Measurements from ENCODE around the gene PXDN.

Gene PXDN

GRCh38 chr2:1659951-1660565 is 84.3 kb downstream of the PXDN start:
- H3K27me3 ChIP-seq (replicated peaks in 2 of 5; ENCODE audit: control insufficient read depth in 4 of 5, insufficient read depth in 5 of 5, low read length in 4 of 5), result no peaks in the 10 kb centered on the region
- no peaks in the 10 kb centered on the region for H3K4me1 ChIP-seq (ENCODE audit: control extremely low read depth in 1 of 4, control insufficient read depth in 4 of 4, insufficient read depth in 4 of 4, low read length in 3 of 4)
- no peak for DNase-seq
- ChIA-PET CTCF (no interaction called here), POLR2A (no interaction called here)
- no peak overlapping the region for H3K27ac ChIP-seq (ENCODE audit: insufficient read depth in 1 of 2, low read depth in 1 of 2, low read length in 2 of 2, poor library complexity in 1 of 2, severe bottlenecking in 2 of 2)
- peaks cover 3 to 38% (median 22%) of the 10 kb centered on the region in 4 experiments for H3K36me3 ChIP-seq (ENCODE audit: control insufficient read depth in 4 of 4, insufficient read depth in 4 of 4, low read length in 3 of 4)
- WGBS (ENCODE audit: insufficient coverage), result 95% methylated on average over 15 of the region's 16 CpGs
- H3K4me3 ChIP-seq (ENCODE audit: control insufficient read depth in 1 of 7, extremely low read depth in 1 of 7, insufficient read depth in 4 of 7, low read depth in 2 of 7, low read length in 6 of 7), result no peak overlapping the region
- H3K9me3 ChIP-seq (ENCODE audit: control extremely low read depth in 1 of 5, control insufficient read depth in 4 of 5, insufficient read depth in 2 of 5, low read depth in 1 of 5, low read length in 4 of 5), result no peaks in the 10 kb centered on the region

GRCh38 chr2:1658394-1659151 is 85.7 kb downstream of the PXDN start:
- Histone ChIP-seq H3K4me1 (ENCODE audit: control extremely low read depth in 1 of 4, control insufficient read depth in 4 of 4, insufficient read depth in 4 of 4, low read length in 3 of 4) (no peaks in the 10 kb centered on the region), H3K4me3 (ENCODE audit: control insufficient read depth in 1 of 7, extremely low read depth in 1 of 7, insufficient read depth in 4 of 7, low read depth in 2 of 7, low read length in 6 of 7) (no peak overlapping the region), H3K27me3 (replicated peaks in 2 of 5; ENCODE audit: control insufficient read depth in 4 of 5, insufficient read depth in 5 of 5, low read length in 4 of 5) (no peaks in the 10 kb centered on the region), H3K36me3 (ENCODE audit: control insufficient read depth in 4 of 4, insufficient read depth in 4 of 4, low read length in 3 of 4) (peaks cover 0 to 26% (median 15%) of the 10 kb centered on the region in 4 experiments), H3K9me3 (ENCODE audit: control extremely low read depth in 1 of 5, control insufficient read depth in 4 of 5, insufficient read depth in 2 of 5, low read depth in 1 of 5, low read length in 4 of 5) (no peaks in the 10 kb centered on the region), H3K27ac (ENCODE audit: insufficient read depth in 1 of 2, low read depth in 1 of 2, low read length in 2 of 2, poor library complexity in 1 of 2, severe bottlenecking in 2 of 2) (no peak overlapping the region)
- POLR2A ChIA-PET, result no interaction called here
- CTCF ChIA-PET, result interaction anchor here (0.6 to 0.7 kb wide), 2 partner anchors 31 to 70 kb away, joined by 3 read pairs; no protein-coding TSS in a partner anchor
- DNase-seq, result no peak
- WGBS (ENCODE audit: insufficient coverage), result 98% methylated on average over 14 of the region's 26 CpGs

- Histone ChIP-seq H3K9me3 (ENCODE audit: control extremely low read depth in 1 of 5, control insufficient read depth in 4 of 5, insufficient read depth in 2 of 5, low read depth in 1 of 5, low read length in 4 of 5) (no peaks in the 10 kb centered on the region), H3K36me3 (ENCODE audit: control insufficient read depth in 4 of 4, insufficient read depth in 4 of 4, low read length in 3 of 4) (peaks cover under 1 to 30% (median 18%) of the 10 kb centered on the region in 4 experiments), H3K4me3 (ENCODE audit: control insufficient read depth in 1 of 7, extremely low read depth in 1 of 7, insufficient read depth in 4 of 7, low read depth in 2 of 7, low read length in 6 of 7) (no peak overlapping the region), H3K4me1 (ENCODE audit: control extremely low read depth in 1 of 4, control insufficient read depth in 4 of 4, insufficient read depth in 4 of 4, low read length in 3 of 4) (no peaks in the 10 kb centered on the region), H3K27me3 (replicated peaks in 2 of 5; ENCODE audit: control insufficient read depth in 4 of 5, insufficient read depth in 5 of 5, low read length in 4 of 5) (no peaks in the 10 kb centered on the region), H3K27ac (ENCODE audit: insufficient read depth in 1 of 2, low read depth in 1 of 2, low read length in 2 of 2, poor library complexity in 1 of 2, severe bottlenecking in 2 of 2) (no peak overlapping the region)
- ChIA-PET CTCF (interaction anchor here (0.7 kb wide), 1 partner anchor 29 kb away, joined by 3 read pairs; no protein-coding TSS in a partner anchor), POLR2A (no interaction called here)
- DNase-seq, result no peak
- 88% methylated on average over 5 of the region's 7 CpGs for WGBS (ENCODE audit: insufficient coverage)
Observed at GRCh38 chr2:1656961-1657841, 87.1 kb downstream of the PXDN start.

- POLR2A ChIA-PET, result no interaction called here
- no peak for DNase-seq
- Histone ChIP-seq H3K4me1 (ENCODE audit: control extremely low read depth in 1 of 4, control insufficient read depth in 4 of 4, insufficient read depth in 4 of 4, low read length in 3 of 4) (no peaks in the 10 kb centered on the region), H3K27me3 (replicated peaks in 2 of 5; ENCODE audit: control insufficient read depth in 4 of 5, insufficient read depth in 5 of 5, low read length in 4 of 5) (no peaks in the 10 kb centered on the region), H3K27ac (ENCODE audit: insufficient read depth in 1 of 2, low read depth in 1 of 2, low read length in 2 of 2, poor library complexity in 1 of 2, severe bottlenecking in 2 of 2) (no peak overlapping the region), H3K36me3 (ENCODE audit: control insufficient read depth in 4 of 4, insufficient read depth in 4 of 4, low read length in 3 of 4) (peaks cover 2 to 37% (median 20%) of the 10 kb centered on the region in 4 experiments), H3K4me3 (ENCODE audit: control insufficient read depth in 1 of 7, extremely low read depth in 1 of 7, insufficient read depth in 4 of 7, low read depth in 2 of 7, low read length in 6 of 7) (no peak overlapping the region), H3K9me3 (ENCODE audit: control extremely low read depth in 1 of 5, control insufficient read depth in 4 of 5, insufficient read depth in 2 of 5, low read depth in 1 of 5, low read length in 4 of 5) (no peaks in the 10 kb centered on the region)
- 93% methylated on average over 6 of the region's 6 CpGs for WGBS (ENCODE audit: insufficient coverage)
- CTCF ChIA-PET, result no interaction called here
Observed at GRCh38 chr2:1656326-1656960, 87.9 kb downstream of the PXDN start.

- no peak overlapping the region for H3K4me3 ChIP-seq (ENCODE audit: control insufficient read depth in 1 of 7, extremely low read depth in 1 of 7, insufficient read depth in 4 of 7, low read depth in 2 of 7, low read length in 6 of 7)
- DNase-seq, result no peak
- no peaks in the 10 kb centered on the region for H3K4me1 ChIP-seq (ENCODE audit: control extremely low read depth in 1 of 4, control insufficient read depth in 4 of 4, insufficient read depth in 4 of 4, low read length in 3 of 4)
- no peaks in the 10 kb centered on the region for H3K9me3 ChIP-seq (ENCODE audit: control extremely low read depth in 1 of 5, control insufficient read depth in 4 of 5, insufficient read depth in 2 of 5, low read depth in 1 of 5, low read length in 4 of 5)
- no peaks in the 10 kb centered on the region for H3K27me3 ChIP-seq (replicated peaks in 2 of 5; ENCODE audit: control insufficient read depth in 4 of 5, insufficient read depth in 5 of 5, low read length in 4 of 5)
- H3K36me3 ChIP-seq (ENCODE audit: control insufficient read depth in 4 of 4, insufficient read depth in 4 of 4, low read length in 3 of 4), result peaks cover 2 to 30% (median 15%) of the 10 kb centered on the region in 4 experiments
- no peak overlapping the region for H3K27ac ChIP-seq (ENCODE audit: insufficient read depth in 1 of 2, low read depth in 1 of 2, low read length in 2 of 2, poor library complexity in 1 of 2, severe bottlenecking in 2 of 2)
- POLR2A ChIA-PET, result no interaction called here
- CTCF ChIA-PET, result no interaction called here
- 100% methylated on average over 2 of the region's 3 CpGs for WGBS (ENCODE audit: insufficient coverage)
Observed at GRCh38 chr2:1655461-1655860, 88.9 kb downstream of the PXDN start.

GRCh38 chr2:1654696-1655374 is 89.5 kb downstream of the PXDN start:
- Histone ChIP-seq H3K36me3 (ENCODE audit: control insufficient read depth in 4 of 4, insufficient read depth in 4 of 4, low read length in 3 of 4) (peaks cover 2 to 30% (median 18%) of the 10 kb centered on the region in 4 experiments), H3K9me3 (ENCODE audit: control extremely low read depth in 1 of 5, control insufficient read depth in 4 of 5, insufficient read depth in 2 of 5, low read depth in 1 of 5, low read length in 4 of 5) (no peaks in the 10 kb centered on the region), H3K4me3 (ENCODE audit: control insufficient read depth in 1 of 7, extremely low read depth in 1 of 7, insufficient read depth in 4 of 7, low read depth in 2 of 7, low read length in 6 of 7) (no peak overlapping the region), H3K27me3 (replicated peaks in 2 of 5; ENCODE audit: control insufficient read depth in 4 of 5, insufficient read depth in 5 of 5, low read length in 4 of 5) (no peaks in the 10 kb centered on the region), H3K4me1 (ENCODE audit: control extremely low read depth in 1 of 4, control insufficient read depth in 4 of 4, insufficient read depth in 4 of 4, low read length in 3 of 4) (no peaks in the 10 kb centered on the region), H3K27ac (ENCODE audit: insufficient read depth in 1 of 2, low read depth in 1 of 2, low read length in 2 of 2, poor library complexity in 1 of 2, severe bottlenecking in 2 of 2) (no peak overlapping the region)
- CTCF ChIA-PET, result no interaction called here
- DNase-seq, result no peak
- POLR2A ChIA-PET, result no interaction called here
- 100% methylated on average over 3 of the region's 8 CpGs for WGBS (ENCODE audit: insufficient coverage)

All from common myeloid progenitor, CD34-positive (primary cell).